ENCODE measurements around the gene PARD3. TPM values are rescaled to one million over a fixed set of nuclear protein-coding genes. Genes with fewer than 3 reads are reported as not detected.

PARD3 gene
- polyA plus RNA-seq, 3 donors: 0.51 TPM; not detected in 2

- H3K4me2 ChIP-seq (replicated peaks; ENCODE audit: extremely low read depth, low read length, poor library complexity, severe bottlenecking): no peak overlapping the region
- no CpG with 5 or more reads among the region's 4 CpGs for WGBS (ENCODE audit: insufficient coverage)
- no peak overlapping the region for H3K4me3 Mint-ChIP-seq
- intact Hi-C loops (cut with micrococcal nuclease): no loop called here
- no peaks in the 10 kb centered on the region for H3K36me3 ChIP-seq (replicated peaks in 1 of 2; ENCODE audit: control insufficient read depth in 1 of 2, insufficient read depth in 2 of 2, low read length in 2 of 2)
- no peaks in the 10 kb centered on the region for H3K79me2 ChIP-seq (ENCODE audit: insufficient read depth, low read length)
- H3K9me3 ChIP-seq (replicated peaks in 1 of 2; ENCODE audit: control insufficient read depth in 1 of 2, insufficient read depth in 1 of 2, low read length in 2 of 2): no peaks in the 10 kb centered on the region
- H3K4me1 ChIP-seq (ENCODE audit: control insufficient read depth in 1 of 2, insufficient read depth in 2 of 2, low read length in 2 of 2): peaks cover 0 to 7% of the 10 kb centered on the region in 2 donors
- no peak for TF ChIP-seq CTCF (IDR thresholded peaks at IDR 0.05)
- H3K4me3 ChIP-seq (replicated peaks in 1 of 3; ENCODE audit: low read depth in 2 of 3, low read length in 3 of 3): no peak overlapping the region
- no peak overlapping the region for H3K27ac ChIP-seq (ENCODE audit: low read depth in 1 of 2, low read length in 2 of 2)
- H3K4me1 Mint-ChIP-seq: peaks cover 14% of the 10 kb centered on the region
- H2AFZ ChIP-seq (ENCODE audit: insufficient read depth, low read depth, low read length, poor library complexity, severe bottlenecking): no peak overlapping the region
- no peak overlapping the region for H3K27ac Mint-ChIP-seq
- peaks cover 2 to 3% (median 2%) of the 10 kb centered on the region in 3 donors for H3K27me3 Mint-ChIP-seq (ENCODE audit: low read depth in 3 of 3)
- H4K20me1 ChIP-seq (ENCODE audit: insufficient read depth, low read length): no peaks in the 10 kb centered on the region
- no peaks in the 10 kb centered on the region for H3K27me3 ChIP-seq (ENCODE audit: control insufficient read depth in 2 of 2, insufficient read depth in 2 of 2, low read length in 2 of 2)
- H3K9ac ChIP-seq (ENCODE audit: insufficient read depth, low read length, poor library complexity, severe bottlenecking): no peak overlapping the region
- H3K9me3 Mint-ChIP-seq: peaks cover 0 to 2% (median 0%) of the 10 kb centered on the region in 7 donors
- H3K36me3 Mint-ChIP-seq: no peaks in the 10 kb centered on the region
- no peak for DNase-seq
These were observed 228.0 kb downstream of the PARD3 start for GRCh38 chr10:34587002-34587679.

GRCh38 chr10:34585422-34586112 is 229.5 kb downstream of the PARD3 start:
- DNase-seq: no peak
- H3K4me2 ChIP-seq (replicated peaks; ENCODE audit: extremely low read depth, low read length, poor library complexity, severe bottlenecking): no peak overlapping the region
- no peak overlapping the region for H3K27ac ChIP-seq (ENCODE audit: low read depth in 1 of 2, low read length in 2 of 2)
- H4K20me1 ChIP-seq (ENCODE audit: insufficient read depth, low read length): no peaks in the 10 kb centered on the region
- no peak for TF ChIP-seq CTCF (IDR thresholded peaks at IDR 0.05)
- no peaks in the 10 kb centered on the region for H3K27me3 ChIP-seq (ENCODE audit: control insufficient read depth in 2 of 2, insufficient read depth in 2 of 2, low read length in 2 of 2)
- 89% methylated on average over 1 of the region's 2 CpGs for WGBS (ENCODE audit: insufficient coverage)
- Mint-ChIP-seq H3K27me3 (ENCODE audit: low read depth in 3 of 3) (peaks cover 2 to 3% (median 2%) of the 10 kb centered on the region in 3 donors), H3K4me1 (peaks cover 14% of the 10 kb centered on the region), H3K9me3 (peaks cover 0 to 2% (median 0%) of the 10 kb centered on the region in 7 donors), H3K4me3 (no peak overlapping the region), H3K27ac (no peak overlapping the region), H3K36me3 (no peaks in the 10 kb centered on the region)
- peaks cover 0 to 7% of the 10 kb centered on the region in 2 donors for H3K4me1 ChIP-seq (ENCODE audit: control insufficient read depth in 1 of 2, insufficient read depth in 2 of 2, low read length in 2 of 2)
- H3K79me2 ChIP-seq (ENCODE audit: insufficient read depth, low read length): no peaks in the 10 kb centered on the region
- H3K9me3 ChIP-seq (replicated peaks in 1 of 2; ENCODE audit: control insufficient read depth in 1 of 2, insufficient read depth in 1 of 2, low read length in 2 of 2): no peaks in the 10 kb centered on the region
- no peak overlapping the region for H3K4me3 ChIP-seq (replicated peaks in 1 of 3; ENCODE audit: low read depth in 2 of 3, low read length in 3 of 3)
- no peaks in the 10 kb centered on the region for H3K36me3 ChIP-seq (replicated peaks in 1 of 2; ENCODE audit: control insufficient read depth in 1 of 2, insufficient read depth in 2 of 2, low read length in 2 of 2)
- intact Hi-C loops (cut with micrococcal nuclease): no loop called here
- H2AFZ ChIP-seq (ENCODE audit: insufficient read depth, low read depth, low read length, poor library complexity, severe bottlenecking): no peak overlapping the region
- H3K9ac ChIP-seq (ENCODE audit: insufficient read depth, low read length, poor library complexity, severe bottlenecking): no peak overlapping the region

Data from CD14-positive monocyte (primary cell).